HepG2 (cell line): ENCODE measurements around the gene EEFSEC. TPM values are rescaled to one million over a fixed set of nuclear protein-coding genes. Genes with fewer than 3 reads are reported as not detected.

Experiments
- ELF3 ChIP-seq: IDR thresholded peaks from 2 replicates; pipeline ENCODE4 v1.6.1; 2016; ENCODE audit warnings: missing genetic modification reagents, missing compliant biosample characterization
- ERF ChIP-seq: IDR thresholded peaks from 2 replicates; pipeline ENCODE4 v1.6.1; 2018; ENCODE audit warnings: missing biosample characterization, missing genetic modification reagents
- HBP1 ChIP-seq: IDR thresholded peaks from 2 replicates; pipeline ENCODE4 v1.6.1; 2016; ENCODE audit warnings: low read depth, control low read depth
- HNF4G ChIP-seq, 2 experiments: sonication (generic) in 1 of 2; formaldehyde crosslinking in 1 of 2; IDR thresholded peaks; 2 replicates each; pipeline versions ENCODE4 v1.4.0 to v1.6.1; 2011 to 2020; ENCODE audit warnings: borderline replicate concordance in 2 of 2, low read depth in 2 of 2, mild to moderate bottlenecking in 2 of 2, low read length in 1 of 2, missing genetic modification reagents in 1 of 2, moderate library complexity in 1 of 2
- KDM3A ChIP-seq: IDR thresholded peaks from 2 replicates; pipeline ENCODE4 v1.6.1; 2018; ENCODE audit warnings: low read depth, missing compliant biosample characterization
- SAFB2 ChIP-seq: sonication (generic); formaldehyde crosslinking; IDR thresholded peaks from 2 replicates; pipeline ENCODE4 v1.5.1; 2020; ENCODE audit warnings: missing genetic modification reagents, low read depth, mild to moderate bottlenecking, borderline replicate concordance
- SIX4 ChIP-seq: sonication (generic); formaldehyde crosslinking; IDR thresholded peaks from 2 replicates; pipeline ENCODE4 v1.4.0; 2020; ENCODE audit warnings: missing genetic modification reagents
- SMC3 ChIP-seq: IDR thresholded peaks from 2 replicates; pipeline ENCODE4 v1.6.1; 2011; ENCODE audit warnings: low read length, improper control_type of control experiment
- TERF1 ChIP-seq: sonication (generic); formaldehyde crosslinking; IDR thresholded peaks from 2 replicates; pipeline ENCODE4 v1.8.0; 2022; ENCODE audit warnings: mild to moderate bottlenecking, missing genetic modification reagents, moderate library complexity
- TFDP1 ChIP-seq: IDR thresholded peaks from 2 replicates; pipeline ENCODE4 v1.6.1; 2016; ENCODE audit warnings: missing compliant biosample characterization, missing genetic modification reagents, borderline replicate concordance
- ZBTB25 ChIP-seq: IDR thresholded peaks from 2 replicates; pipeline ENCODE4 v1.6.1; 2018; ENCODE audit warnings: missing genetic modification reagents
- ZNF281 ChIP-seq: sonication (generic); formaldehyde crosslinking; IDR thresholded peaks from 2 replicates; pipeline ENCODE4 v1.4.0; 2020; ENCODE audit warnings: missing genetic modification reagents, borderline replicate concordance
- ZNF331 ChIP-seq: sonication (generic); formaldehyde crosslinking; IDR thresholded peaks from 2 replicates; pipeline ENCODE4 v1.4.0; 2020; ENCODE audit warnings: missing genetic modification reagents
- ZNF441 ChIP-seq: sonication (generic); formaldehyde crosslinking; IDR thresholded peaks from 2 replicates; pipeline ENCODE4 v1.7.0; 2021; ENCODE audit warnings: missing genetic modification reagents, borderline replicate concordance
- ZNF569 ChIP-seq: sonication (generic); formaldehyde crosslinking; IDR thresholded peaks from 2 replicates; pipeline ENCODE4 v1.5.0; 2020; ENCODE audit warnings: mild to moderate bottlenecking, missing genetic modification reagents, moderate library complexity, borderline replicate concordance
- ZNF687 ChIP-seq: sonication (generic); formaldehyde crosslinking; IDR thresholded peaks from 2 replicates; pipeline ENCODE4 v1.5.1; 2020; ENCODE audit warnings: mild to moderate bottlenecking, missing genetic modification reagents, moderate library complexity
- polyA plus RNA-seq, 8 experiments: library from polyadenylated mRNA; depleted of rRNA in 3 of 8; stranded (reverse) in 7 of 8; unstranded in 1 of 8; fragments of >200 nt; fragmentation: Illumina TruSeq in 4 of 8; extraction: Trizol in 4 of 8; gene quantifications; 2 replicates each; pipeline versions ENCODE4 v1.2.1 to v1.2.3, GENCODE V29; 2011 to 2016; ENCODE audit warnings: low read depth in 4 of 8, missing spikeins in 1 of 8, mixed read lengths in 1 of 8; ENCODE audit not compliant: insufficient read depth in 1 of 8
- total RNA-seq, 5 experiments: library from RNA; depleted of rRNA; stranded (reverse); fragments of >200 nt; fragmentation: Illumina TruSeq; extraction: Trizol; gene quantifications; 2 replicates each; pipeline ENCODE4 v1.2.3, GENCODE V29; 2016; ENCODE audit warnings: low read depth in 1 of 5

EEFSEC gene
- total and polyA plus RNA-seq, 2 of the 13 experiments (the other 11 are each of a cell fraction or from before 2014, with no cell fraction given): 6.4 to 24.2 TPM

GRCh38 chr3:128151758-128152274 is 1.5 kb upstream of the EEFSEC start (continued):
- TF ChIP-seq HBP1 (CRISPR knock-in tag) (peak; percentile 38; the same call in 1 of the 2 replicates), SIX4 (peak; percentile 15; the same call in 1 of the 2 replicates), ZBTB25 (CRISPR knock-in tag) (peak; percentile 66; the same call in 1 of the 2 replicates), ERF (peak; percentile 93), ZNF331 (CRISPR knock-in tag) (peak; percentile 88; the same call in 1 of the 2 replicates), ZNF687 (CRISPR knock-in tag) (peak; percentile 46; the same call in 1 of the 2 replicates), ZNF281 (CRISPR knock-in tag) (peak; percentile 40; the same call in 1 of the 2 replicates), KDM3A (CRISPR knock-in tag) (peak; percentile 42; the same call in 1 of the 2 replicates), HNF4G (IDR thresholded peaks at IDR 0.05; ENCODE audit: borderline replicate concordance, low read depth, low read length) (peak; percentile 98), HNF4G (CRISPR knock-in tag; IDR thresholded peaks at IDR 0.05; ENCODE audit: borderline replicate concordance, low read depth) (peak; percentile 96), TFDP1 (peak; percentile 88; the same call in 1 of the 2 replicates), ZNF441 (CRISPR knock-in tag) (peak; percentile 62; the same call in 1 of the 2 replicates), TERF1 (no peak), SAFB2 (CRISPR knock-in tag) (0 out of 2 replicates have a peak, but pooled peaks have one; percentile 54), ZNF569 (CRISPR knock-in tag) (no peak), SMC3 (peak; percentile 19; the same call in 1 of the 2 replicates), ELF3 (CRISPR knock-in tag) (peak; percentile 77; the same call in 1 of the 2 replicates)
